ENCODE data around the gene DIAPH1.

The DIAPH1 gene

DNA sequence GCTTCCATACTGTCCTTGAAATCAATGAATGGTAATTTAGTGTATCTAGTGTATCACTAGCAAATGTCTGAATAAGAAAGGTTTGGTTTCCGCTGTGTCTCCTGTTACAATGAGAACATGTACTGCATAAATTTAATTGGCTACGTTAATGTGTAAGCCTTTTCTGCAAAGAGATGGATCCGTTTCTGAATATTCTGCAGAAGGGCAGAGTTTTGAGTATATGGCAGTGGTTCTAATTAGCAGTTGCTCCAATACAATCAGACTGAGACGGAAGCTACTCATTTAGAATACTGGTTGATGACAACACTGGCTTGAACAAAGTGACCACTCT is 134.5 kb downstream of the DIAPH1 start:
- DNase-seq (ENCODE audit: low spot score): no peak

DNA sequence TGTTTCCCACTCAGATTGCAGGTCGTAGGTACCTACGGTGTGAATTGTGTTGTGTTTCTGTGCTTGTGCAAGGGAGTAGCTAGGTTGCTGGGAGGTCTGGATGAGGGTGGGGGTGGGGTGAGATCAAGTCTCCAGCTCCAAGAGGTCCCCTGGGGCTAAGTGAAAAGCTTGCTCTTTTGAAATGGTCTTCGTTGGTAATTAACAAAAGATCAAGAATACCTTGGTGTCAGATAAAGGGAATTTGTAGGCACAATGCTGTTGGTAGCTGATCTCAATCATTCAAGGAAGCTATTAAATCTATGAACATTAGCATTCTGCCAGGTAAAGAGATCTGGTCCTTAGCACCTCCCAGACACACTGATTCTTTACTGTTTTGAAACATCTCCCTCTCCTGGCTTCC is 134.9 kb downstream of the DIAPH1 start:
- DNase-seq (ENCODE audit: low spot score): no peak

DNA sequence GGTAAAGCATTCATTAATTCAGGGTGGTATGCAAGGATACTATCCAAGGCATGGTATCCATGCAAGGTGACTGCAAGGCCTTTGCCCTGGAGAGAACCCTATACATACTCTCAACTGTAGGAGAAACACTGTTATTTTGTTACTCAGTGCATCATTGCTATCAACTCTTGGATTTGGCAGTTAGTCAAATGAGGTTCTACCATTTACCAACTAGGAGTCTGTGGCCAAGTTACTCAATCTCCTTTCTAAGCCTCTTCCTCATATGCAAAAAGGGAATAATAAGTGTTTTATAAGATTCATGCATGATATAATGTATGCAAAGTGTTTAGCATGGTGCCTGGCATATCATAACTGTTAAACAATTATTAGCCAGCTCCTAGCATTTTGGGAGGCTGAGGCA is 139.0 kb downstream of the DIAPH1 start:
- DNase-seq (ENCODE audit: low spot score): no peak

DNA sequence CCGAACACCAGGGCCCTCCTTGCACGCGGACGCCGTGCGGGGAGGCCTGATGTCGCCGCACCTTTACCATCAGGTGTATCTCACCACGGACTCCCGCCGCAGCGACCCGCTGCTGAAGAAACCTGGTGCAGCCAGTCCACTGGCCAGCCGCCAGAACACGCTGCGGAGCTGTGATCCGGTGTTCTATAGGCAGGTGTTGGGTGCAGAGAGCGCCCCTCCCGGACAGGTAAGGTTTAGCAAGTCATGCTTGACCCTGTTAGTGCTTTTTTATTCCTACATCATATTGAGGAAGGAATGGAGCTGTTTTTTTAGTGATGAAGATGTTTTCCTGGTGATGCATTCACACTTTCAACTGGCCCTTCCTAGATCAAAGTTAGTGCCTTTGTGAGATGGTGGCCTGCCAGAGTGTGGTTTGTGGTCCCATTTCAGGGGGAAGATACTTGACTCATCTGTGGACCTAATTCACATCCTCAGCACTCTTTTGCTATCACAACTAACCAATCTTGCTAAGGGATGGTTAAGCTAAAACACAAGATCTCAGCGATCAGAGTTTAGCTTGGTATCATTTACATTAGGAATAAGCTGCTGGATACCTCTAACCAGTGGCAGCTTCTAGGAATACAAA is 140.4 kb downstream of the DIAPH1 start:
- DNase-seq (ENCODE audit: low spot score): no peak

DNA sequence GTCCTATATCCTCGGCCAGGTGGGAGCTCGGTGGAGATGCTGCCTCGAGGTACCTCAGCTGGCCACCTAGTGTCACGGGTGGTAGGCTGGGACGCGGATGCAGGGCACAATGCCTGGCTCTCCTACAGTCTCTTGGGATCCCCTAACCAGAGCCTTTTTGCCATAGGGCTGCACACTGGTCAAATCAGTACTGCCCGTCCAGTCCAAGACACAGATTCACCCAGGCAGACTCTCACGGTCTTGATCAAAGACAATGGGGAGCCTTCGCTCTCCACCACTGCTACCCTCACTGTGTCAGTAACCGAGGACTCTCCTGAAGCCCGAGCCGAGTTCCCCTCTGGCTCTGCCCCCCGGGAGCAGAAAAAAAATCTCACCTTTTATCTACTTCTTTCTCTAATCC is 141.0 kb downstream of the DIAPH1 start:
- DNase-seq (ENCODE audit: low spot score): no peak

DNA sequence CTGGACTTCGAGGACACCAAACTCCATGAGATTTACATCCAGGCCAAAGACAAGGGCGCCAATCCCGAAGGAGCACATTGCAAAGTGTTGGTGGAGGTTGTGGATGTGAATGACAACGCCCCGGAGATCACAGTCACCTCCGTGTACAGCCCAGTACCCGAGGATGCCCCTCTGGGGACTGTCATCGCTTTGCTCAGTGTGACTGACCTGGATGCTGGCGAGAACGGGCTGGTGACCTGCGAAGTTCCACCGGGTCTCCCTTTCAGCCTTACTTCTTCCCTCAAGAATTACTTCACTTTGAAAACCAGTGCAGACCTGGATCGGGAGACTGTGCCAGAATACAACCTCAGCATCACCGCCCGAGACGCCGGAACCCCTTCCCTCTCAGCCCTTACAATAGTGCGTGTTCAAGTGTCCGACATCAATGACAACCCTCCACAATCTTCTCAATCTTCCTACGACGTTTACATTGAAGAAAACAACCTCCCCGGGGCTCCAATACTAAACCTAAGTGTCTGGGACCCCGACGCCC is 141.7 kb downstream of the DIAPH1 start:
- DNase-seq (ENCODE audit: low spot score): no peak

DNA sequence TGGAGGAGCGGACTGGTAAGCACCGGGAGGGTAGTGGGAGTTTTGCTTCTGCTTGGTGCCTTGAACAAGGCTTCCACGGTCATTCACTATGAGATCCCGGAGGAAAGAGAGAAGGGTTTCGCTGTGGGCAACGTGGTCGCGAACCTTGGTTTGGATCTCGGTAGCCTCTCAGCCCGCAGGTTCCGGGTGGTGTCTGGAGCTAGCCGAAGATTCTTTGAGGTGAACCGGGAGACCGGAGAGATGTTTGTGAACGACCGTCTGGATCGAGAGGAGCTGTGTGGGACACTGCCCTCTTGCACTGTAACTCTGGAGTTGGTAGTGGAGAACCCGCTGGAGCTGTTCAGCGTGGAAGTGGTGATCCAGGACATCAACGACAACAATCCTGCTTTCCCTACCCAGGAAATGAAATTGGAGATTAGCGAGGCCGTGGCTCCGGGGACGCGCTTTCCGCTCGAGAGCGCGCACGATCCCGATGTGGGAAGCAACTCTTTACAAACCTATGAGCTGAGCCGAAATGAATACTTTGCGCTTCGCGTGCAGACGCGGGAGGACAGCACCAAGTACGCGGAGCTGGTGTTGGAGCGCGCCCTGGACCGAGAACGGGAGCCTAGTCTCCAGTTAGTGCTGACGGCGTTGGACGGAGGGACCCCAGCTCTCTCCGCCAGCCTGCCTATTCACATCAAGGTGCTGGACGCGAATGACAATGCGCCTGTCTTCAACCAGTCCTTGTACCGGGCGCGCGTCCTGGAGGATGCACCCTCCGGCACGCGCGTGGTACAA is 142.5 kb downstream of the DIAPH1 start:
- peak; percentile 39 for DNase-seq (ENCODE audit: low spot score)

DNA sequence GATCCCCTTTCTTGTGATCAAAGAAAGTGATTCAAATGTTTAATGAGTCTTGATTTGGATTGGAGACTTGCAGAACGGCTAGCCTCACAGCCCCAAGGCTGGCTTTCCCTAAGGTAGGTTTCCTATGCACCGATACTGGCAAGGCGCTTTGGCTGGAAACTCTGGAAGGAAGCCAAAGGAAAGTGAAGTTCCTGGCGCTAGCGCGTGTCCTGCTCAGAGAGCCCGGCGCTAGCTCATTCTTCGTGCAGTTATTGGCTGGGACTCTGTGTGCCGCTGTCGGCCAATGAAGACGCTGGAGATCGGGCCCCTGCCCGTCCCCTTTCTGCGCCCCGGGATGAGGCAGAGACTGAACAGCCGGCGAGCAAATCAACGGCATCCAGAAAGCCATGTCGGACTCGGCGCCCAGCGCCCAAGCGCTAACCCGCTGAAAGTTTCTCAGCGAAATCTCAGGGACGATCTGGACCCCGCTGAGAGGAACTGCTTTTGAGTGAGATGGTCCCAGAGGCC is 143.1 kb downstream of the DIAPH1 start, which contains the start of gene PCDHGC3:
Gene PCDHGC3 (plus strand): TSS at position 342 of the 507 bp plus-strand sequence. CDS start 151 bp downstream, at position 493.
- DNase-seq (ENCODE audit: low spot score): peak; percentile 90

DNA sequence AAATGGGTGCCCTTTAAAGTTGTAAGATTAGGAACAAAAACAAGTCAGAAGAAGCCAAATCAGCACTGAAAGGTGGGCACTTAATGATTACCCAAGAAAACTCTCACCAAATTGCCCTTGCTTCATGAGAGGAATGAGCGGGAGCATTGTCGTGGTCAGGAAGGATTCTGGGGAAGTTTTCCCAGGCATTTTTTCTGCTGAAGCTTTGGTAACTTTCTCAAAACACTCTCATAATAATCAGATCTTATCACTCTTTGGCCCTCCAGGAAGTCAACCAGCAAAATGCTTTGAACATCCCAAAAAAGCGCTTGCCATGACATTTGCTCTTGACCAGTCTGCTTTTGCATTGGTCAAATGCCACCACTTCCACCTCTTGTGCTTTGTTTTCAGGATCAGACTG is 153.4 kb downstream of the DIAPH1 start:
- no peak for DNase-seq (ENCODE audit: low spot score)

Data from germinal center (tissue), 1 donor.